Cardiac muscle cell (in vitro differentiated cells and primary cell): ENCODE measurements around the gene GMEB2. TPM values are rescaled to one million over a fixed set of nuclear protein-coding genes. Genes with fewer than 3 reads are reported as not detected.
"Not testable (repeated sequence)": the region's sequence is repeated elsewhere in the genome, so short reads cannot be mapped to it uniquely, and the experiment has no call there.

ENCODE experiments used
- DNase-seq, 2 donors: peaks; one replicate each; pipeline versions ENCODE4 v3.0.0 to v3.0.0-alpha.2; 2010 to 2017; ENCODE audit warnings: low read depth in 1 of 2, low spot score in 1 of 2
- H3K27ac ChIP-seq: fragments of 200-600 bp; sonication (generic); 2 replicates; pipeline ENCODE4 v1.5.1; 2016
- H3K27me3 ChIP-seq: fragments of 200-600 bp; sonication (generic); 2 replicates; pipeline ENCODE4 v1.6.0; 2016; ENCODE audit warnings: control low read depth
- H3K36me3 ChIP-seq: fragments of 200-600 bp; sonication (generic); 2 replicates; pipeline ENCODE4 v1.5.1; 2016; ENCODE audit warnings: control low read depth
- H3K4me1 ChIP-seq: fragments of 200-600 bp; sonication (generic); 2 replicates; pipeline ENCODE4 v1.8.1; 2017; ENCODE audit warnings: low read depth, mild to moderate bottlenecking, mixed run types
- H3K4me3 ChIP-seq: fragments of 200-600 bp; sonication (generic); 2 replicates; pipeline ENCODE4 v1.5.1; 2016; ENCODE audit warnings: mild to moderate bottlenecking
- H3K9me3 ChIP-seq: fragments of 200-600 bp; sonication (generic); 2 replicates; pipeline ENCODE4 v1.5.1; 2017; ENCODE audit warnings: low read depth, mild to moderate bottlenecking, control low read depth
- CTCF ChIP-seq: IDR thresholded peaks from 2 replicates; pipeline ENCODE4 v1.5.1; 2012; ENCODE audit warnings: low read depth, mild to moderate bottlenecking, low read length
- polyA plus RNA-seq: library from polyadenylated mRNA; unstranded; fragments of >200 nt; fragmentation: Nextera tagmentation; extraction: Ambion mirVana; gene quantifications from 2 replicates; pipeline ENCODE4 v1.2.1, GENCODE V29; 2016
- total RNA-seq: library from RNA; depleted of rRNA; stranded (reverse); fragments of >200 nt; gene quantifications from 2 replicates; pipeline ENCODE4 v1.2.3, GENCODE V29; 2016

Gene GMEB2
- total and polyA plus RNA-seq, 2 experiments from 2014 or later: 11.4 to 15.4 TPM

GRCh38 chr20:63663332-63664066 lies 36.6 kb upstream of the GMEB2 start:
- no peak overlapping the region for H3K27ac ChIP-seq
- no peak for TF ChIP-seq CTCF
- no peaks in the 10 kb centered on the region for H3K27me3 ChIP-seq
- H3K4me1 ChIP-seq: no peaks in the 10 kb centered on the region
- H3K9me3 ChIP-seq: no peaks in the 10 kb centered on the region
- no peak for DNase-seq
- no peak overlapping the region for H3K4me3 ChIP-seq
- peaks cover 9% of the 10 kb centered on the region for H3K36me3 ChIP-seq

- Histone ChIP-seq H3K36me3 (peaks cover 6% of the 10 kb centered on the region), H3K27ac (no peak overlapping the region), H3K4me1 (no peaks in the 10 kb centered on the region), H3K27me3 (no peaks in the 10 kb centered on the region), H3K9me3 (no peaks in the 10 kb centered on the region), H3K4me3 (no peak overlapping the region)
- no peak for DNase-seq
- no peak for TF ChIP-seq CTCF
Observed at GRCh38 chr20:63662813-63663189, 35.9 kb upstream of the GMEB2 start.

GRCh38 chr20:63661959-63662812 lies 35.3 kb upstream of the GMEB2 start:
- no peaks in the 10 kb centered on the region for H3K27me3 ChIP-seq
- H3K4me1 ChIP-seq: no peaks in the 10 kb centered on the region
- no peak overlapping the region for H3K4me3 ChIP-seq
- no peak for TF ChIP-seq CTCF
- no peak for DNase-seq
- peaks cover 6% of the 10 kb centered on the region for H3K36me3 ChIP-seq
- no peaks in the 10 kb centered on the region for H3K9me3 ChIP-seq
- H3K27ac ChIP-seq: no peak overlapping the region

GRCh38 chr20:63661108-63661507 lies 34.2 kb upstream of the GMEB2 start:
- no peak overlapping the region for H3K27ac ChIP-seq
- peaks cover 4% of the 10 kb centered on the region for H3K36me3 ChIP-seq
- DNase-seq: no peak
- H3K9me3 ChIP-seq: no peaks in the 10 kb centered on the region
- no peak overlapping the region for H3K4me3 ChIP-seq
- no peaks in the 10 kb centered on the region for H3K27me3 ChIP-seq
- no peaks in the 10 kb centered on the region for H3K4me1 ChIP-seq
- TF ChIP-seq CTCF: no peak

DNA sequence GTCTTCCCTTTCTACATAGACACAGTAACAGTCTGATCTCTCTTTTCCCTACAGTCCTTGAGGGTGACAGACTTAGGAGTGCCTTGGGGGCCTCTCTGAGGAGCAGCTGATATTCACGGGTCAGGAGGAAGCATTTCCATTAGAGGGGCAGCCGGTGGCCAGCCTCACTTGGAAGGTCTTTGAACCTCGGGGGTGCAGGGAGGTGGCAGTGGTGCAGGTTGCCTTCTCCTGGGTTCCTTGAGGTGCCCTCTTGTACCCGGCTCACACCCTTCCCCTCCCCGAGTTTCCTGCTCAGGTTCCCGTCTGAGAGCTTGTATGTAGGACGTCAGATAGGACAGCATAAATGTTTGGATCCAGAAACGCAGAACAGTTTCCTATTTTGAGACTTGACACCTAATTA lies 33.7 kb upstream of the GMEB2 start:
- Histone ChIP-seq H3K27ac (no peak overlapping the region), H3K27me3 (no peaks in the 10 kb centered on the region), H3K4me1 (no peaks in the 10 kb centered on the region), H3K4me3 (no peak overlapping the region), H3K36me3 (no peaks in the 10 kb centered on the region), H3K9me3 (no peaks in the 10 kb centered on the region)
- DNase-seq: no peak
- TF ChIP-seq CTCF: no peak

DNA sequence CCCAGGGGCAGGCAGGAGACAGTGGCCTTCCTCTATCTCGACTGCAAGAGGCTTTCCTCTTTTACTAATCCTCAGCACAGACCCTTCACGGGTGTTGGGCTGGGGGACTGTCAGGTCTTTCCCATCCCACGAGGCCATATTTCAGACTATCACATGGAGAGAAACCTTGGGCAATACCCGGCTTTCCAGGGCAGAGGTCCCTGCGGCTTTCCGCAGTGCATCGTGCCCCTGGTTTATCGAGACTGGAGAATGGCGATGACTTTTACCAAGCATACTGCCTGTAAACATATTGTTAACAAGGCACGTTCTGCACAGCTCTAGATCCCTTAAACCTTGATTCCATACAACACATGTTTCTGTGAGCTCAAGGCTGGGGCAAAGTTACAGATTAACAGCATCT lies 33.3 kb upstream of the GMEB2 start:
- not testable (repeated sequence) for H3K36me3 ChIP-seq, H3K9me3 ChIP-seq, H3K27ac ChIP-seq, H3K4me1 ChIP-seq, DNase-seq, H3K27me3 ChIP-seq, H3K4me3 ChIP-seq
